NCI-H1092 (cell line): Measurements from ENCODE around the gene SERTAD1.
A peak's percentile ranks its signal among the peaks of the same experiment; 100 is the strongest.
"Not testable (repeated sequence)": the region's sequence is repeated elsewhere in the genome, so short reads cannot be mapped to it uniquely, and the experiment has no call there.

Experiments used
- DNase-seq: peaks from one replicate; lab custom pipeline; 2025; lab: John Stamatoyannopoulos, UW

SERTAD1 gene

DNA sequence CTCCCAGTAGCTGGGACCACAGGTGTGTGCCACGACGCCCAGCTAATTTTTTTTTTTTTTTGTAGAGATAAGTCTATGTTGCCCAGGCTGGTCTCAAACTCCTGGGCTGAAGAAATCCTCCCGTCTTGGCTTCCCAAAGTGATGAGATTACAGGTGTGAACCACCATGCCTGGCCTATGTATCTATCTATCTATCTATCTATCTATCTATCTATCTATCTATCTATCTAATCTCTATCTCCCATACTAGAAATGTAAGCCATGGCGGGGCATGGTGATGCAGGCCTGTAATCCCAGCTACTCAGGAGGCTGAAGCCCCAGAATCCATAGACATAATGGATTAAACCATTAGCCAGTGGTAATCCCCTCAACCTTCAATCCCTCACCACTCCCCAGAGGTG, 24.9 kb upstream of the SERTAD1 start:
- no peak for DNase-seq

DNA sequence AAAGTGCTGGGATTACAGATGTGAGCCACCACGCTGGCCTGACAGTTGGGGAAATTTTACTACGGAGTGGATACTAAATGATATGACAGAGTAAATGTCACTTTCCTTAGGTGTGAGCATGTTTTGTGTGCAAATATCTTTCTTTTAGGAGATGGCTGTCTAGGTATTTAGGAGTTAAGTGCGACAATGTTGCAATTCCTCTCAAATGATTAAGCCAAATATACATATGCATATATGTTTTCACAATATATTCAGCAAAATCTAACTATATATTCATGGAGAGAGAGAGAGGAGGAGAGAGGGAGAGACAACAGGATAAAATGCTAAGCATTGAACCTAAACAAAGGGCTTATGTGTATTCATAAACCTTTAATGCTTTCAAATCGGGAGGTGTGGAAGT, 23.7 kb upstream of the SERTAD1 start:
- no peak for DNase-seq

DNA sequence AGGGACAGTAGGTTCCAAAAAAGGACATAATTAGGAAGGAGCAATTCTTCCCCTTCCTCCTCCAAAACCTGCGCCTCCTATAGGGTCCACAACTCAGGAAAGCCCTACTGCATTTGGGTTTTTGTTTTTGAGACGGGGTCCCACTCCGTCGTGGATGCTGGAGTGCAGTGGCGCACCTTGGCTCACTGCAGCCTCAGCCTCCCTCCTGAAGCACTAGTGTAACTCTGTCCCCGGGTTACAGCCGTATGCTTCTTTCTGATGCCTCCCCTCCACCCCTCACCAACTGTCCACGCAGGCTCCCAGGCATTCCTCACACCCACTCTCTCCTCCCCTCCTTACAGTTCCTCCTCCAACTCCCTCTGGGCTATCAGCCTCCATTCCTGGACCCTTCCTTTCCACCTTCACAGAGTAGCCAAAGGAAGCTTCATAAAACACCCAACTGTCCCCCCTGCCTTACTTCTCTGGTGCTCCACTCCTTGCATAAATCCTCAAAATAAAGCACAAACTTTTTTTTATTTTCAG, 20.5 kb upstream of the SERTAD1 start:
- DNase-seq = no peak

DNA sequence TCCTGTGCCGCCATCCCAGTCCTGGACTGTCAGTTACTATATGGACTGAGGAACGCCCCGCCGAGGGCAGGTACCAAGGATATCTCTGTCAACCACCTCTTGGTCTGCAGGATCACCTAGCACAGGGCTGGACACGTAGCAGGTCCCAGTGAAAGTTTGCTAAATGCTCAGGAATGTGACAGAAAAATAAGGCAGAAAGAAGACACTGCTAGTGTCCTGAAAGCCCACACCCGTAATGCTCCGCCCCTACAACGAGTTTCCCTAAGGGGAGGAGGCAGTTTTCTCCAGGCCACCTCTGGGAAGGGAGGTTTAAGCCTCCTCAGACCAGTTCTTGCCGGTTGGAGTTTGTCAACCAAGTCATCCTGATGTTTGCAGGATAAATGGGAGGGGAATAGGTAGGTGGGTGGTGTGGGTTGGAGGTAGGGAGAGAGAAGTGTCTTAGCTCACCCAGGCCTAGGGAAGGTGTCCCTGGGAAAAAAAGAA, 20.0 kb upstream of the SERTAD1 start:
- DNase-seq = no peak

DNA sequence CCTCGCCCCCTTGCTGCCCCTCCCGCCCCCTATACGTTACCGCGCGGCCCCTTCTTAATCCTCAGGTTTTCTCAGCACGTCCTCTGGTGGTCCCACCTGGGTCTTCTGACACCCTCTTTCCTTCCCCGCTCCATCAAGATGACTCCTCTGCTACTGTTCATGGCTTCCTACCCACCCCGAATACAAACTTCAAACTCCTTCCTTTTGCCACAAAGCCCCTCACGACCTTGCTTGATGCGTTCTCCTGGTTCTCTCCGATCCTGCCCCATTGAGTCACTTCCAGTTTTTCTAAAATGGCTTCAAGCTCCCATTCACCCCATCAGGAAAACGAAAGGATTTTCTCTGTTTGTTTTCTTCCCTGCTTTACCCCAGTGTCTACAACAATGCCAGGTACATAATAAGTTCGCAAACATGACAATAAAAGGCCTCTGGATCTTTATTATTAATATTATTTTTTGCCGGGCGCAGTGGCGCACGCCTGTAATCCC, 19.1 kb upstream of the SERTAD1 start:
- DNase-seq = no peak

DNA sequence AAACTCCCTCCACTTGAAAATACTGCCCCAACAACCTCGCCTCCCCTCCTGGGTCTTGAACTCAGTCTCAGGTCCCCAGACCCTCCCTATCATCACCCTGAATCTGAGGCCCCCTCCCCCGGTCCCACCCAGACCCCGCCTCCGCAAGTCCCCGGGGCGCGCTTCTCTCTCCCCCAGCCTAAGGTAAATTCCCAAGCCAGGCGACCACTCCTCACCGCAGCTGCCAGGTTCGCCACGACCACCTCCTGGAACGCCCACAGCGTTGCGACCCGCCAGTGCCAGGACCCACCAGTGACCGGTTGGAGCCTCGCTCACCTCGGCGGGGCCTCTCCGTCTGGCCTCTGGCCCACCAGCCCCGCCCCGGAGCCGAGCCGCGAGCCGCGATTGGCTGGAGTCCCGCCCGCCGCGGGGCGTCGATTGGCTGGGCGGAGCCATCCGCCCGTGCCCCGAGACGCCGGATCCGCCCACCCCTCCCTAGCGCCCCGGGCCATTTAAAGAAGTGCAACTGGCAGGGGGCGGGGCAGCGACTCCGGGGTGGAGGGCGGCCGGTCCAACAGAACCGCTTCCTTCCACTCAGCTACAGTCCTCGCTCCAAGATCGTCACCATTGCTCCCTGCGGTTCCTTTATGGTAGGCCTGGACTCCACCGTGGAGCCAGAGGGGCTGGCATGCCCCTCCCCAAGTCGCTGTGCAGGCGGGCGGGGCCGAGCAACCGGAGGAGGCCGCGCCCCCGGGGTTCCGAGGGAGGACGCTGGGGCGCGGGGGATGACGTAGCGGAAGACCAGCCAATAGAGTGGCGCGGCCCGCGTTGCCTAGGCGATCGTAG, 18.4 kb upstream of the SERTAD1 start, which contains the start of gene SERTAD3:
TSS of gene SERTAD3 (minus strand) at position 336 of the 825 bp plus-strand sequence. CDS start 2,255 bp downstream, outside the sequence.
- peak; percentile 89 for DNase-seq

DNA sequence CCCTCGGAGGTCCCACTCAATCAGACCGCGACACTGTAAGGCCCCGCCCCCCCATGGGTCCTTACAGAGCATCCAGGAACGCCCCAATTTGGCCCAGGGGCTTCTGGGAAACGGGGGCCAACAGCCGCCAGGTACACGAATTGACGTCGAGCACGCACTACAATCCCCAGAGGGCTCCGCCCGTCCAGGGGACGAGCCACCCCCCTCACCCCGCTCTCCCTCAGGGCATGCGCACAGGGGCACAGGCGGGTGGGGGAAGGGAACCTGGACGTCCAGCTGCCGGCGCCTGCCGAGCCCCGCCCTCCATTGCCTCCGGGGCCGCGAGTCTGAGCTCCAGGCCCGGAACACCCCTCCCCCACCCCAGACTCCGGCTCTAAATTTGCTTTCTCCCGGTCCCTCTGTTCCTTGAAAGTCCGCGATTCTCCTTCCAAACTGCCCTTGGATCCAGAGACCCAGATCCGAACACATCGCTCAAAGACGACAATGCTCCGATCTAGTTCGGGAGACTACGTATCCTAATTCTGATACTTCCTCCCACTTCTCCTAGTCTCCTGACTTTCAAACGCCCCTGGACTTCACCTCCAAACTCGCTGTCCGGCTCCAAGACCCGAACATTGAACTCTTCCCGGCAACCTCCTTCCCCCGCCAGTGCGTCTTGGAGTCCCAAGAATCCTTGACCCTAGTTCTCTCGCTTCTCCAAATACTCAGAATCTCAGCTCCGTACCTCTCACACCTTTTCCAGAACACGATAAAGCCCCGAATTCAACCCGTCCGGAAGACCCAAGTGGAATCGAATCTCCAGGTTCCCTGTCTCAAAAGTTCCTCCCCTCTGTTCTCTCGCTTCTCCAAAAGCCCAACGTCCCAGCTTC, 17.6 kb upstream of the SERTAD1 start:
- DNase-seq = peak; percentile 94

DNA sequence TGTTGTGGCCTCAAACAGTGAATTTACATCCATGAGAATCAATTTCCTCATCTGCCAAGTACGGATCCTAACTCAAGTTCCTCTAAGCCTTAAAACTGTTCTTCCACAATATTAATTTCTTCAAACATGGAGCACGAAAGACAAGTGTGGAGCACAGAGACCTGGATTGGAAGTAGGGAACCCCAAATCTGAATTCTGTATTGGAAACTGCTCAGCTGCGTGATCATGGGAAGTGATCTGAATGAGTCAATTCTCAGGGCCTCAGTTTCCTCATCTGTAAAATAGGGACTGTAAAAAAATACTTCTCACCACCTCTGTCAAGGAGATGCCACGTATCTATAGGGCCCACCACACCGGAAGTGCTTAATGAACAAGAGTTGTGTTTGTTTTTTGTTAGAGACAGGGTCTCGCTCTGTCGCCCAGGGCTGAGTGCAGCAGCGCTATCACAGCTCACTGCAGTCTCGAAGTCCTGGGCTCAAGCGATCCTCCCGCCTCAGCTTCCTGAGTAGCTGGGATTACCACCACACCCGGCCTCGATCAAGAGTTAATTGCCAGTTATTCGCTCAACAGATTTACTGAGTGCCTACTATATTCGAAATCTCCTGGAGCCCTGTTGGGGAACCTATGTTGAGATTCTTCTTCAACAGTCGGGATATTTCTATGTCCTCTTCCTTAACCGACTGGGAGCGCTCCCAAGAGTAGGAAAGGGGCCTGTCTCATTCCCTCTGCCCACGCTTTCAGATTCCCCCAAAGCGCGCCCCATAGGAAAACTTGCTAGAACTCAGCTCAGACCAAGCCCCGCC, 16.7 kb upstream of the SERTAD1 start:
- DNase-seq = no peak

DNA sequence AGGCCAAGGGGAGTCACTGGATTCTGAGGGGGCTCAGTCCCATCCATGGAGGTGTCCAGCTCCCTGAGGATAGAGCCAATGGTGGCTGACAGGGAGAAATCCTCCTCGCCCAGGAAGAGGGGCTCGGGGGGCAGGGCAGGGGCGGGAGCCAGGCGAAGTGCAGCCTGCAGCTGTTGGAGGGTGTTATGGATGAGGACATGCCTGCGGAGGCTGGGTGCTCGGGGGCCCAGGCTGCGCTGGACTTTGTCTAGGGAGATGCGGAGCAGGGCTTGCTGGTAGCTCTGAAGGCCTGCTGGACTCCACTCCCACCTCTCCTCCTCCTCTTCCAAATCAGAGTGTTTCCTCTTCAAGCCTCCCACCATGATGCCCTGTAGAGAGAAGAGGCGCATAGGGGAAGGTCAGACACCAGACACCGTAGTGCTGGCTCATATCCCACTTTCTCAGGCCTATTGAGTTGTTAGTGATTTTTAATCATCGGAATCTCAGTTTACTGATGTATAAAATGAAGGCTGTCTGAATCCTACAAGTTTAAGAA, 16.0 kb upstream of the SERTAD1 start:
- DNase-seq = no peak

DNA sequence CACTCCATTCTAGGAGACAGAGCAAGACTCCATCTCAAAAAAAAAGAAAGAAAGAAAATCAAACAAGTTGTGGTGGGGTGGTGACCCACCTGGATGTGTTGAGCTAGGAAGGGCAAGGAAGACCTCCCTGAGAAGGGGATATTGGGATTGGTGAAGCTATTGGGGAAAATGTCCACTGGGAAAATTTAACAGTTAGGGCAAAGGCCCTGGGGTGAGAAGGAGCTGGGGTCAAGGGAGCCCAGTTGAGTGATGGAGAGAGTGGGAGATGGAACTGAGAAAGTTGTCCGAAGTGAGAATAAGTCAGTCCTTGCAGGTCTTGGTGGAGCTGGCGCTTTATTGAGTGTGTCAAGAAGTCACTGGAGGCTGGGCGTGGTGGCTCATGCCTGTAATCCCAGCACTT, 12.5 kb upstream of the SERTAD1 start:
- DNase-seq = no peak

DNA sequence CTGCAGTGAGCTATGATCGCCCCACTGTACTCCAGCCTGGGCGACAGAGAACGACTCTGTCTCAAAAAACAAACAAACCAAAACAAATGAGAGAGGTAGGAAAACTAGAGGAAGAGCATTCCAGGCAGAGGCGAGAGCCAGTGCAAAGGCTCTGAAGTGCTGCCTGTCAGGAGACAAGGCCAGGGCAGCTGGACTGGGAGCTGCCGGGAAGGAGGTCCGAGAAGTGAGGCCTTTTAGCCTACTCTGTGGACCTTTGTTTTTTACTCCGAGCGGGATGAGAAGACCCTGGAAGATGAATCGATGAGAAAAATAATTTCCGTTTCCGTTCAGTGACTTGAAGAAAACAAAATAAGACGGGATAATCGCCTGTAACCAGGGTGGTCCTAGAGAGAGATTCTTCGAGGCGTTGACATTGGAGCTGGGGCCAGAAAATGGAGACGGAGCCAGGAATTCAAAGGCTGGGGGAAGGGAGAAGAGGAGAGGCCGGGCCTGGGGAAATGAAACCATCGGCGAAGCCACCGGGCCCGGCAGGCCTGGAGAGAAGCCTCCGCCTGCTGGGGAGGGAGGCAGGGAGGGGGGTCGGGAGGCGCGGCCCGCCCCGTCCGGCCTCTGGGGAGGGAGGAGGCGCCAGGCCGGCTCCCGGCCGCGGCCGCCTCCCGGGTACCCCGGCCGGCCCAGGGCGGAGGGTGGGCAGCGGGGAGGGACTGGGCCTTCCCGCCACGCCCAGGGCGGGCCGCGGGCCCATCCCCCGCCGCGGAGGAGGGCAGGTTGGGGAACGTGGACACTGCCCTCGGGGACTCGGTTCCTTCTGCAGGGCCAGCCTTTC, 7.8 kb upstream of the SERTAD1 start:
- DNase-seq = peak; percentile 48

DNA sequence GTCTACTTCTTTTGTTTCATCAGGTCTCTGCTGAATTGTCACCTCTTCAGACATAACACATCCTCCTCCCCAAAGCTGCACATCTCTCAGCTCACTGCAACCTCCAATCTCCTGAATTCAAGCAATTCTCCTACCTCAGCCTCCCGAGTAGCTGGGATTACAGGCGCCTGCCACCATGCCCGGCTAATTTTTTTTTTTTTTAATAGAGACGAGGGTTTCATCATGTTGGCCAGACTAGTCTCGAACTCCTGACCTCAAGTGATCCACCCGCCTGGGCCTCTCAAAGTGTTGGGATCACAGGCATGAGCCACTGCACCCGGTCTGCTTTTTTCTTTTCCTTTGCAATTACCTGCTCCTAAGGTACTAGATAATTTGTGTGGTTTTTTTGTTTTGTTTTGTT, 7.0 kb upstream of the SERTAD1 start:
- DNase-seq = not testable (repeated sequence)

DNA sequence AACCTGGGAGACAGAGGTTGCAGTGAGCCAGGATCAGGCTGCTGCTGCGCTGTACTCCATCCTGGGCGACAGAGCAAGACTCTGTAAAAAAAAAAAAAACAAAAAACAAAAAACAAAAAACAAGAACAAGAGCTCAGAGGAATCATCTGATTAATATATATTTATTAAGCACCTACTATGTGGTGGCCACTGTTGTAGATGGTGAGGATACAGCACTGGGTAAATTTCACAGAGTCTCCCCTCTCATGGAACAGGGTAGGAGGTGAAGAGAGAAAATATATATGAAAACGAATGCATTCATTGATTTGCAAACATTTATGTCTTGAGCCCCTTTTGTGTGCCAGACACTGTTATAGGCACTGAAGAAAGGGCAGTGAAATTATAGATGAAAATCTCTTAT, 5.9 kb upstream of the SERTAD1 start:
- no peak for DNase-seq

DNA sequence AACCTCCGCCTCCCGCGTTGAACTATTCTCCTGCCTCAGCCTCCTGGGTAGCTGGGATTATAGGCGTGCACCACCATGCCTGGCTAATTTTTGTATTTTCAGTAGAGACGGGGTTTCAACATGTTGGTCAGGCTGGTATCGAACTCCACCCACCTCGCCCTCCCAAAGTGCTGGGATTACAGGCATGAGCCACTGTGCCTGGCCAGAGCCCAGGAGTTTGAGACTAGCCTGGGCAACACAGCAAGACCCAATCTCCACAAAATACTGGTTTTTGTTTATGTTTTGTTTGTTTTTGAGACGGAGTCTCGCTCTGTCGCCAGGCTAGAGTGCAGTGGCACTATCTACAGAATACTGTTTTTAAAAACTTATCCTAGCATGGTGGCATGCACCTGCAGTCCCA, 4.5 kb upstream of the SERTAD1 start:
- DNase-seq = not testable (repeated sequence)

DNA sequence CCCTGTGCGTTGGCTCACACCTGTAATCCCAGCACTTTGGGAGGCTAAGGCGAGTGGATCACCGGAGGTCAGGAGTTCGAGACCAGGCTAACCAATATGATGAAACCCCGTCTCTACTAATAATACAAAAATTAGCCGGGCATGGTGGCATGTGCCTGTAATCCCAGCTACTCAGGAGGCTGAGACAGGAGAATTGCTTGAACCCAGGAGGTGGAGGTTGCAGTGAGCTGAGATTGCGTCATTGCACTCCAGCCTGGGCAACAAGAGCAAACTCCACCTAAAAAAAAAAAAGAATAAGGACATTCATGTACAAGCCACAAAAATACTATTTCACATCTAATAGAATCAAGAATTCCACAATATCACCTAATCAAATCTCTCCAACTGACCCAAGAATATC, 2.4 kb upstream of the SERTAD1 start:
- DNase-seq = not testable (repeated sequence)

DNA sequence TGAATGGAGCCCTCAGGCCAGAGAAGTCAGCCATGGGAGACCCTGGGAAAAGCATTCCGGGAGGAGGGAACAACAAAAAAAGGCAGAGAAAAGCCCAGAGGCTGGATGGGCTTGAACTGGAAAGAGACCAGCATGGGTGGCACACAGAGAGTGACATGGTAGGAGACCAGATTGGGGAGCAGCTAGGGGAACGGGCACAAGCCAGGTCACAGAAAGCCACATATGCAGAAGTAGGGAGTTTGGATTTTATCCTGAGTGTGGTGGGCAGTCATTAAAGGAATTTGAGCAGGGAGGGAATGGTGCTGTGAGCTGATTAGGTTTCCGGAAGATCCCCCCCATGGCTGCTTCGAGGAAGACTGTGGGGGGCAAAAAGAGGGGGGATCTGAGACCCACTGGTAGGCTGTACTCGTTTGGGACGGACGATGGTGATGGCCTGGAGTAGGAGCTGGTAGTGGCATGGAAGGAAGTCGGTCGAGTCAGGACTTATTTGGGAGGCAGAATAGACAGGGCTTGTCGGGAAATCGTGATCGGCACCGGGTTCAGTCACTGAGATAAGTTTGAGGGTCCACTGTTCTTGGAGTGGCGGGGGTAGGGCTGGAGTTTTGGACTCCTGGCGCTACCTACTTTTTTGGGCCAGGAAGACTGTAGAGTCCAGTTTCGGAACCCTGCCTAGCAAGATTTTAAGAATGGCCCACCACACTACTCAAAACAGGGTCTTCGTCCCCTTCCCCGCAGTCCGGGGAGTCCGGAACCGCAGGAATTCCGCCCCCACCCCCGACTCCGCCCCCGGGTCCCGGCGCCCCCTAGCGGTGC, 949 bp downstream of the SERTAD1 start:
- no peak for DNase-seq

DNA sequence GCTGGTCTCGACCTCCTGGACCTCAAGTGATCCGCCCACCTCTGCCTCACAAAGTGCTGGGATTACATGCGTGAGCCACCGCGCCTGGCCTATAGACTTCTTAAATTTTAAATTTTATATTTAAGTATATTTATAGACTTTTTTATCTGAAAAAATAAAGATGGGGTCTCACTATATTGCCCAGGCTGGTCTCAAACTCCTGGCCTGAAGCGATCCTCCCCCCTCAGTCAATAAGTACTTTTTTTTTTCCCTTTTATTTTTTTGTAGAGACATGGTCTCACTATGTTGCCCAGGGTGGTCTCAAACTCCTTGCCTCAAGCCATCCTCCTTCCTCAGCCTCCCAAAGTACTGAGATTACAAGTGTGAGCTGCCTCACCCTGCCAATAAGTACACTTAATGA, 1.9 kb downstream of the SERTAD1 start:
- no peak for DNase-seq

DNA sequence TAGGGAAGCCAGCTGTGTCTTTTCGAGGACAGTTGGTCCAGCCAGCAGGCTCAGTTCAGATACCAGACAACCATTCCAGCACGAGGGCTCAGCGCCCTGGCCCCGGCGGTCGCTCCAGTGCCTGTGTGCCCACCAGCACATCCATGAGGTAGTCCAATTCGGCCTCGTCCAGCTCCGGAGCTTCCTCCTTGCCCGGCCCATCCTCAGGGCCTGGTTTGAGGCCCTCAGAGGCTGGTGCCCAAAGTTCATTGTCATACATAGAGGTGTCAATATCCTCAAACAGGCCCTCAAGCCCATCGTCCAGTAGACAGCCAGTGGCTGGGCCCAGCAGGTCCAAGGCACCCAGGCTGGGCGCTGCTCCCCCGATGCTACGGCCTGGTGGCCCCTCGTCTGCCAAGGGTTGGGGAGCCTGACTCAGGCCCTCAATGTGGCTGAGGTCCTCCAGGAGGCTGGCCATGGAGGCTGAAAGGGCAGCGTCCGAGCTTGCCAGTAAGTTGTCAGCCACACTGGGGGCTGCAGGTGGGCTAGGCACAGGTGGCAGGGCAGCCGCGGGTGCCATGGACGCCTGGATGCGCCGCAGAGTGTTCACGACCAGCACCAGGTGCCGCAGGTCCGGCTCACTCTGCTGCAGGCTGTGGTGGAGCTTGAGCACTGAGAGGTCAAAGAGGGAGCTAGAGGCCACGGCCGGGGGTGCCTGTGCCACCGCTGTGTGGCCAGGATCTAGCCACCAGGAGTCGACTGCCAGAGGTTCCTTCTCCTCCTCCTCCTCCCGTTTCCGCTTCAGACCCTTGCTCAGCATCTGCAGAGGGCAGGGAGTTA, 2.8 kb downstream of the SERTAD1 start:
- DNase-seq = no peak
